ENCODE data around the gene IRAK1BP1. TPM values are rescaled to one million over a fixed set of nuclear protein-coding genes. Genes with fewer than 3 reads are reported as not detected.

Gene IRAK1BP1
- total RNA-seq, 1 experiment from 2014 or later, result 6.6 TPM

DNA sequence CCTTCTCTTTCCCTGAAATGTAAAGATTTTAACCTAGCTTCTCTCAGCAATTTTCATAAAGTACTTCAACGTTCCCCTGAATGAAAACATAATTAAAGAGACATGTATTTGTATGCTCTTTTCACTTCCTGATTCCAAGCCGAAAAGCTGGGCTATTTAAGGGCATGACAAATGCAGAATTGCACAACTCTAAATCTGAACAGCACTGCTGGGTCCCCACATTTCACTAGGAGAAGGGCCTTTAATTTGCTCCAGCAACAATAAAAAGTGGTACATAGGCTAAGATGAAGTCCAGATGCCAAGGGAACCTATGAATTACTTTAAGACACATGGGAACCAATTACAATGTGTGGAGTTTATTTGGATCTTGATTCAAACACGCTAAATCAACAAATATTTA lies 42.0 kb downstream of the IRAK1BP1 start:
- Histone ChIP-seq H3K4me3 (ENCODE audit: low read depth, low read length, poor library complexity, severe bottlenecking) (no peak overlapping the region), H3K27ac (ENCODE audit: low read depth, low read length, poor library complexity, severe bottlenecking) (no peak overlapping the region), H3K36me3 (ENCODE audit: insufficient read depth, low read length, poor library complexity, severe bottlenecking) (no peaks in the 10 kb centered on the region), H3K9me3 (ENCODE audit: low read depth, low read length, poor library complexity, severe bottlenecking) (no peaks in the 10 kb centered on the region), H3K4me1 (ENCODE audit: insufficient read depth, low read length, poor library complexity, severe bottlenecking) (no peaks in the 10 kb centered on the region), H3K27me3 (replicated peaks; ENCODE audit: insufficient read depth, low read depth, low read length, poor library complexity) (no peaks in the 10 kb centered on the region)
- TF ChIP-seq EZH2 (IDR thresholded peaks at IDR 0.05; ENCODE audit: borderline replicate concordance, low read depth, low read length, poor library complexity, severe bottlenecking), result no peak
- TF ChIP-seq, protein P1, sequence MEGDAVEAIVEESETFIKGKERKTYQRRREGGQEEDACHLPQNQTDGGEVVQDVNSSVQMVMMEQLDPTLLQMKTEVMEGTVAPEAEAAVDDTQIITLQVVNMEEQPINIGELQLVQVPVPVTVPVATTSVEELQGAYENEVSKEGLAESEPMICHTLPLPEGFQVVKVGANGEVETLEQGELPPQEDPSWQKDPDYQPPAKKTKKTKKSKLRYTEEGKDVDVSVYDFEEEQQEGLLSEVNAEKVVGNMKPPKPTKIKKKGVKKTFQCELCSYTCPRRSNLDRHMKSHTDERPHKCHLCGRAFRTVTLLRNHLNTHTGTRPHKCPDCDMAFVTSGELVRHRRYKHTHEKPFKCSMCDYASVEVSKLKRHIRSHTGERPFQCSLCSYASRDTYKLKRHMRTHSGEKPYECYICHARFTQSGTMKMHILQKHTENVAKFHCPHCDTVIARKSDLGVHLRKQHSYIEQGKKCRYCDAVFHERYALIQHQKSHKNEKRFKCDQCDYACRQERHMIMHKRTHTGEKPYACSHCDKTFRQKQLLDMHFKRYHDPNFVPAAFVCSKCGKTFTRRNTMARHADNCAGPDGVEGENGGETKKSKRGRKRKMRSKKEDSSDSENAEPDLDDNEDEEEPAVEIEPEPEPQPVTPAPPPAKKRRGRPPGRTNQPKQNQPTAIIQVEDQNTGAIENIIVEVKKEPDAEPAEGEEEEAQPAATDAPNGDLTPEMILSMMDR (conservative IDR thresholded peaks at IDR 0.05; ENCODE audit: low read depth, low read length), result no peak
- BruUV-seq (replicated peaks), result no TSS peak
- intact Hi-C loops (cut with micrococcal nuclease; ENCODE audit: unreplicated experiment), result no loop called here
- ChIA-PET POLR2A (ENCODE audit: low non-redundant PET) (no interaction called here), CTCF (no interaction called here)
- DNase-seq (ENCODE audit: low spot score), result peak; percentile 11

DNA sequence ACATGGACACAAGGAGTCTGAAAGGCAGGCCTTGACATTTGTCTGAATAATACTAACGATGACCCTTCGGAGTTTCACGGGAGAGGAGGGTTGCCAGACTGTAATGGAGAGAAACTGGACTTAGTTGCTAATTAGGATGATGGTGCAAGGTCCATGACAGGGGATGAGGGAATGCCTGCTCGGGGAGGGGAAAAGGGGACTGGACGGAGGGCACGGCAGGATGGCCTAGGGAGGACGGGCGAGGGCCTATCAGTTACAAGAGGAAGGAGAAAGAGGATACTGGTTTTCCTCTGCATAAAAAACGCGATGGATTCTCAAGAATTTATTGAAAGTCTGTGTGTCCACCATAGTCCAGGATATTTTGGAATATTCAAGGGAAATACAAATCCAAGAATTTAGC lies 42.7 kb downstream of the IRAK1BP1 start:
- DNase-seq (ENCODE audit: low spot score), result no peak
- ChIA-PET POLR2A (ENCODE audit: low non-redundant PET) (no interaction called here), CTCF (no interaction called here)
- Histone ChIP-seq H3K36me3 (ENCODE audit: insufficient read depth, low read length, poor library complexity, severe bottlenecking) (no peaks in the 10 kb centered on the region), H3K4me1 (ENCODE audit: insufficient read depth, low read length, poor library complexity, severe bottlenecking) (no peaks in the 10 kb centered on the region), H3K27me3 (replicated peaks; ENCODE audit: insufficient read depth, low read depth, low read length, poor library complexity) (no peaks in the 10 kb centered on the region), H3K27ac (ENCODE audit: low read depth, low read length, poor library complexity, severe bottlenecking) (no peak overlapping the region), H3K9me3 (ENCODE audit: low read depth, low read length, poor library complexity, severe bottlenecking) (no peaks in the 10 kb centered on the region), H3K4me3 (ENCODE audit: low read depth, low read length, poor library complexity, severe bottlenecking) (no peak overlapping the region)
- intact Hi-C loops (cut with micrococcal nuclease; ENCODE audit: unreplicated experiment), result no loop called here
- BruUV-seq (replicated peaks), result no TSS peak
- TF ChIP-seq, protein P1 (conservative IDR thresholded peaks at IDR 0.05; ENCODE audit: low read depth, low read length), result no peak
- no peak for TF ChIP-seq EZH2 (IDR thresholded peaks at IDR 0.05; ENCODE audit: borderline replicate concordance, low read depth, low read length, poor library complexity, severe bottlenecking)

DNA sequence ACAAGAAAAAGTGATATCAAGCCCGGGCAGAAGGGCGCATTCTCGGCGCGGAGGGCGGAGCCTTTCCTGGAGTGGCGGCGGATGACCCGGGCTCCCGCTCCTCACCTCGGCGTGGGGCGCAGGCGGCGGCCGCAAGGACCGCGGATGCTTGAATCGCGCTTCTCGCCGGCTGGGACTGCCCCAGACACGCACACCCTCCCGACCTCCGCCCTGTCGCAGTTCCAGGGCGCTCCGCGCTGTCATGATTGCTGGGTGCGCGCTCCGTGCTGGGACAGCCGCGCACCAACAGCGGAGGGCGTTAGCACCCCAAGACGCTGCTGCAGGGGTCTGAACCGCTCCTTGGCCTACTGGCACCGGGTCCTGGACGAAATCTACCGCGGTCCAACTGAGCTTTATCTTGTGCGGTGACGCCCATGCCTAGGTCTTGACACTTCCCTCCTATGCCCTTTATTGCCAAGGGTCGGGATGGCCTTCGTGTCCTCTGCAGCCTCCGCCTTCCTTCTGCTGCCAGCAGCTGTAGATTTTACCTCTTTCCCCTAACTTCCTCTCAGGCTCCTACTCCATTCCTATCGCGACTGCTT lies 43.3 kb downstream of the IRAK1BP1 start:
- Histone ChIP-seq H3K4me3 (ENCODE audit: low read depth, low read length, poor library complexity, severe bottlenecking) (peak overlapping the region; percentile 15), H3K9me3 (ENCODE audit: low read depth, low read length, poor library complexity, severe bottlenecking) (no peaks in the 10 kb centered on the region), H3K36me3 (ENCODE audit: insufficient read depth, low read length, poor library complexity, severe bottlenecking) (no peaks in the 10 kb centered on the region), H3K4me1 (ENCODE audit: insufficient read depth, low read length, poor library complexity, severe bottlenecking) (no peaks in the 10 kb centered on the region), H3K27me3 (replicated peaks; ENCODE audit: insufficient read depth, low read depth, low read length, poor library complexity) (no peaks in the 10 kb centered on the region), H3K27ac (ENCODE audit: low read depth, low read length, poor library complexity, severe bottlenecking) (no peak overlapping the region)
- ChIA-PET POLR2A (ENCODE audit: low non-redundant PET) (no interaction called here), CTCF (no interaction called here)
- intact Hi-C loops (cut with micrococcal nuclease; ENCODE audit: unreplicated experiment), result no loop called here
- TF ChIP-seq, protein P1 (conservative IDR thresholded peaks at IDR 0.05; ENCODE audit: low read depth, low read length), result no peak
- TF ChIP-seq EZH2 (IDR thresholded peaks at IDR 0.05; ENCODE audit: borderline replicate concordance, low read depth, low read length, poor library complexity, severe bottlenecking), result no peak
- DNase-seq (ENCODE audit: low spot score), result no peak
- no TSS peak for BruUV-seq (replicated peaks)

All from A673 (cell line).